CD4-positive, alpha-beta memory T cell (primary cell): Measurements from ENCODE around the gene DNAJB1. TPM values are rescaled to one million over a fixed set of nuclear protein-coding genes. Genes with fewer than 3 reads are reported as not detected.

Experiments
- CTCF ChIA-PET: fragments of 350-600 bp; sonication (Branson Sonifier 250); formaldehyde crosslinking; loops from one replicate; lab custom pipeline; 2021; ENCODE audit warnings: inconsistent platforms; ENCODE audit not compliant: partially characterized antibody; lab: Charles Lee
- POLR2A ChIA-PET: fragments of 350-600 bp; sonication (Branson Sonifier 250); formaldehyde crosslinking; loops from one replicate; lab custom pipeline; 2021; ENCODE audit not compliant: partially characterized antibody; lab: Charles Lee
- DNase-seq, 5 donors: peaks; one replicate each; pipeline versions ENCODE4 v3.0.0 to v3.0.0-alpha.2; 2020 to 2022; ENCODE audit warnings: mixed read lengths in 1 of 5
- H3K27ac ChIP-seq: one replicate; pipeline ENCODE4 v1.7.0; 2013; ENCODE audit warnings: low read depth, low read length
- H3K27me3 ChIP-seq: 2 replicates; pipeline ENCODE4 v1.7.0; 2013; ENCODE audit warnings: mild to moderate bottlenecking, low read length, moderate library complexity; ENCODE audit not compliant: insufficient read depth
- H3K36me3 ChIP-seq: 2 replicates; pipeline ENCODE4 v1.7.0; 2013; ENCODE audit warnings: mild to moderate bottlenecking, low read length, moderate library complexity; ENCODE audit not compliant: insufficient read depth
- H3K4me1 ChIP-seq: 2 replicates; pipeline ENCODE4 v1.7.0; 2013; ENCODE audit warnings: mild to moderate bottlenecking, low read length, moderate library complexity; ENCODE audit not compliant: insufficient read depth
- H3K4me3 ChIP-seq, 2 donors: one replicate each; pipeline ENCODE4 v1.7.0; 2013; ENCODE audit warnings: low read length in 2 of 2, mild to moderate bottlenecking in 1 of 2
- H3K9me3 ChIP-seq, 2 donors: one replicate each; pipeline ENCODE4 v1.7.0; 2013; ENCODE audit warnings: low read length in 2 of 2, control low read depth in 1 of 2; ENCODE audit not compliant: control insufficient read depth in 1 of 2
- H3K27ac Mint-ChIP-seq, 7 donors: one replicate each; pipeline ENCODE4 v1.8.0; 2020 to 2021; ENCODE audit warnings: mixed read lengths in 7 of 7, mild to moderate bottlenecking in 6 of 7, inconsistent platforms in 3 of 7, moderate library complexity in 3 of 7
- H3K27me3 Mint-ChIP-seq, 2 donors: one replicate each; pipeline ENCODE4 v1.8.0; 2020 to 2021; ENCODE audit warnings: mixed read lengths in 2 of 2
- H3K36me3 Mint-ChIP-seq, 2 donors: one replicate each; pipeline ENCODE4 v1.8.0; 2020 to 2021; ENCODE audit warnings: mixed read lengths in 2 of 2, inconsistent platforms in 1 of 2, mild to moderate bottlenecking in 1 of 2
- H3K4me1 Mint-ChIP-seq, 4 donors: one replicate each; pipeline ENCODE4 v1.8.0; 2020 to 2021; ENCODE audit warnings: mixed read lengths in 4 of 4, mild to moderate bottlenecking in 1 of 4
- H3K4me3 Mint-ChIP-seq, 8 donors: one replicate each; pipeline ENCODE4 v1.8.0; 2020 to 2021; ENCODE audit warnings: mixed read lengths in 8 of 8, mild to moderate bottlenecking in 7 of 8, moderate library complexity in 6 of 8, inconsistent platforms in 3 of 8
- H3K9me3 Mint-ChIP-seq, 8 donors: one replicate each; pipeline ENCODE4 v1.8.0; 2020 to 2021; ENCODE audit warnings: mixed read lengths in 8 of 8, mild to moderate bottlenecking in 5 of 8, inconsistent platforms in 3 of 8, moderate library complexity in 1 of 8
- intact Hi-C: fragments of 100-400 bp; cut with micrococcal nuclease; formaldehyde crosslinking; loops from one replicate; pipeline ENCODE4 v1.15.1; 2023
- polyA plus RNA-seq, 2 donors: library from polyadenylated mRNA; unstranded; fragments of 300-500 nt; fragmentation: Illumina TruSeq; gene quantifications; one replicate each; pipeline ENCODE4 v1.2.3, GENCODE V29; 2021
- total RNA-seq, 2 experiments: library from RNA; stranded (reverse); gene quantifications; one replicate each; pipeline ENCODE4 v1.2.3, GENCODE V29; 2021

Gene DNAJB1
- total and polyA plus RNA-seq, 4 experiments from 2014 or later: 122 to 824 (median 223) TPM

DNA sequence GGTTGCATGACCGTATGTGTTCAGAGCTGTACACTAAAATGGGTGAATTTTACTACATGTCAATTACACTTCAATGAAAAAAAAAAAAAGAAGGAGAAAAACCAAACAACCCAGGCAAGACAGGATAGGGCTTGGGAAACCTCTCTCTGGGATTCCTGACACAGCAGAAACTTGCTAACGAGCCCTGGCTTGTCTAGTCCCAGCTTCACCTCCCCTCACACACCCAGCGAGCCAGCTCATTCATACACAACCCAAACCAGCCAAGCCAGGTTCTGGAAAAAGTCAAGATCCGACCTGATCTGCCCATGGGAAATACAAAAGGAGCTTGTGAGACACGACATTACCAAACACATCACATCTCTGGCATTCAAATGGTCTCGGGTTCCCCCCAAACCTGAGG is 7.5 kb upstream of the DNAJB1 start:
- Mint-ChIP-seq H3K4me1 (peaks cover 23 to 69% (median 49%) of the 10 kb centered on the region in 4 donors), H3K9me3 (peaks cover 0 to 4% (median 0%) of the 10 kb centered on the region in 8 donors), H3K4me3 (peak overlapping the region in 1 of 8 donors; percentile 30), H3K27me3 (no peaks in the 10 kb centered on the region), H3K27ac (peak overlapping the region; percentile 45 to 88 (median 75)), H3K36me3 (peaks cover 0 to 13% of the 10 kb centered on the region in 2 donors)
- H3K4me1 ChIP-seq: peaks cover 60% of the 10 kb centered on the region
- ChIA-PET POLR2A (interaction anchor here (28.2 kb wide), 1 partner anchor 18 kb away, joined by 1220 read pairs; the partner anchor contains the start of genes DNAJB1 and GIPC1), CTCF (interaction anchor here (0.9 to 3.1 kb wide), 7 partner anchors 20 to 48 kb away, joined by 4 to 20 read pairs (median 5); partner anchors contain the start of gene NDUFB7)
- H3K27me3 ChIP-seq: no peaks in the 10 kb centered on the region
- H3K9me3 ChIP-seq: no peaks in the 10 kb centered on the region
- H3K36me3 ChIP-seq: no peaks in the 10 kb centered on the region
- DNase-seq: no peak
- no peak overlapping the region for H3K27ac ChIP-seq
- intact Hi-C loops: loop anchor here (10.0 kb wide), 1 partner anchor 681 kb away; no protein-coding TSS in a partner anchor
- H3K4me3 ChIP-seq: no peak overlapping the region

DNA sequence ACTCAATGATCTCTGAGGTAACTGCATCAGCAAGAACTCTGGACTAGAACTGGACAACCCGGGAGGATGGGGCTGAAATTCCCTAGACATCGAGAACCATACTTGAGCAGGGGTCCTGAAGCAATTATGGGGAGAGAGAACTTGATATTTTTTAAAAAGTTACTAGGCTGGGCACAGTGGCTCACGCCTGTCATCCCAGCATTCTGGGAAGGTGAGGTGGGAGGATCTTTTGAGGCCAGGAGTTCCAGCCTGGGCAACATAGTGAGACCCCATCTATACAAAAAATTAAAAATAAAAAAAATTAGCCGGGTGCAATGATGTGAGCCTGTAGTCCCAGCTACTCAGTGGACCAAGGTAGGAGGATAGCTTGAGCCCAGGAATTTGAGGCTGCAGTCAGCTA is 2.3 kb upstream of the DNAJB1 start:
- intact Hi-C loops: loop anchor here (10.0 kb wide), 1 partner anchor 676 kb away; no protein-coding TSS in a partner anchor
- ChIA-PET CTCF (interaction anchor here (1.1 to 4.3 kb wide), 2 partner anchors 15 to 18 kb away, joined by 3 to 39 read pairs; no protein-coding TSS in a partner anchor), POLR2A (interaction anchor here (1.3 to 28.2 kb wide), 6 partner anchors 10 to 139 kb away, joined by 3 to 1220 read pairs (median 8); partner anchors contain the start of genes ADGRE5, DNAJB1 and GIPC1)
- H3K4me3 ChIP-seq: no peak overlapping the region
- Mint-ChIP-seq H3K4me1 (peaks cover 40 to 78% (median 56%) of the 10 kb centered on the region in 4 donors), H3K9me3 (peaks cover 0 to 5% (median 0%) of the 10 kb centered on the region in 8 donors), H3K4me3 (peak overlapping the region in 4 of 8 donors; percentile 18 to 98 (median 46)), H3K36me3 (peaks cover 18 to 27% of the 10 kb centered on the region in 2 donors), H3K27me3 (no peaks in the 10 kb centered on the region), H3K27ac (peak overlapping the region; percentile 93 to 99 (median 99))
- peak overlapping the region; percentile 81 for H3K27ac ChIP-seq
- H3K27me3 ChIP-seq: no peaks in the 10 kb centered on the region
- H3K9me3 ChIP-seq: no peaks in the 10 kb centered on the region
- no peak for DNase-seq
- peaks cover 75% of the 10 kb centered on the region for H3K4me1 ChIP-seq
- peaks cover 10% of the 10 kb centered on the region for H3K36me3 ChIP-seq

DNA sequence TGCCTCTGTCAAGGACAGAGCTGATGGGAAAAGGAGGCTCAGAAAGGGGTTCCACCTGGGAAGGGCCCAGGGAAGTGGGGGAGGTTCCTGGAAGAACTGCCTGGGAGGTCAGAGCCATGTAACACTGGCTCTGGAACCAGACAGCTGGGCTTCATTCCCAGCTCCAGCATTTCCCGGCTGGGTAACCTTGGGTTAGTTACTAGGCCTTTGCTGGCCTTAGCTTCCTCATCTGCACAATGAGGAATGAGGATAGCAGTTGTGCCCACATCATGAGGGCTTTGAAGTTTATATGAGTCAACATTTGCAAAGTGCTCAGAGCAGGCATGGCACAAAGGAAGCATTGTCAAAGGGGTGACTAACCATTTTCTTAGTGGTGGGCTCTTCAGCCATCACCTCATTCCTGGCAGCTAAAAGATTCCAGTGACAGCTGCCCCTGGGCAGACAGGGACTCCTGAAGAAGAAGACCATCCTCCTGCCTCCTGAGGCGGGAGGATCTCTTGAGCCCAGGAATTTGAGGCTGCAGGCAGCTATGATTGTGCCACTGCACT is 1.7 kb upstream of the DNAJB1 start:
- Histone ChIP-seq H3K4me3 (peak overlapping the region in 1 of 2 donors; percentile 5), H3K9me3 (no peaks in the 10 kb centered on the region)
- intact Hi-C loops: loop anchor here (5.0 to 10.0 kb wide), 3 partner anchors 138 to 675 kb away; partner anchors contain the start of gene ADGRE5

DNA sequence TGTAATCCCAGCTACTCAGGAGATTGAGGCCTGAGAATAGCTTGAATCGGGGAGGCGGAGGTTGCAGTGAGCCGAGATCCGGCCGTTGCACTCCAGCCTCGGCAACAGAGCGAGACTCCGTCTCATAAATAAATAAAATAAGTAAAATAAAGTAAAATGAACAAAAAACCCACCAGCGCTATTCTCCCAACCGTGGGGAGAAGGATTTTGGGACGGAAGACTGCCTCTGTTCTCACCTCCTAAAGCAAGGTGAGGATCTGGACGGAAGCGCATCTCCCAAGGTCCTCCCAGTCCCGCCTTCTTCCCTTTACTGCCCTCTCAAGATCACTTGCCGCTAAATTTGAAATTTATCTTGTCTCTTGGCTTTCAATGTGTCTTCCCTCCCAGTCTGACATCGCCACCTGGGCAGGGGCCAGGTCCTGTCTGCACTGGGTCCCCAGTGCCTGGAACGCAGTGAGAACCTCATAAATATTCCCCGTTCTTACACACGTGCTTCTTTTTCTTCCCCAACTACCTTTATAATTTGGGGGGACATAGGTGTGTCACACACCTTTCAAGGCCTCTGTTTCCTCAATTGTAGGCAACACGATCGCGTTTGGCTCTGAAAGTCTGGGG is 1.2 kb upstream of the DNAJB1 start:
- Histone ChIP-seq H3K4me3 (peak overlapping the region in 1 of 2 donors; percentile 5), H3K36me3 (peaks cover 22% of the 10 kb centered on the region), H3K27me3 (no peaks in the 10 kb centered on the region), H3K9me3 (no peaks in the 10 kb centered on the region), H3K4me1 (peaks cover 80% of the 10 kb centered on the region), H3K27ac (peak overlapping the region; percentile 81)
- DNase-seq: no peak
- POLR2A ChIA-PET: interaction anchor here (1.7 to 28.2 kb wide), 5 partner anchors 6 to 137 kb away, joined by 7 to 1220 read pairs (median 35); partner anchors contain the start of genes ADGRE5, DNAJB1, GIPC1 and TECR
- Mint-ChIP-seq H3K27ac (peak overlapping the region; percentile 95 to 99 (median 99)), H3K4me1 (peaks cover 47 to 88% (median 65%) of the 10 kb centered on the region in 4 donors), H3K9me3 (peaks cover 0 to 8% (median 0%) of the 10 kb centered on the region in 8 donors), H3K4me3 (peak overlapping the region; percentile 36 to 99 (median 80)), H3K27me3 (no peaks in the 10 kb centered on the region), H3K36me3 (peaks cover 30 to 38% of the 10 kb centered on the region in 2 donors)
- CTCF ChIA-PET: interaction anchor here (1.1 to 4.3 kb wide), 2 partner anchors 14 to 17 kb away, joined by 3 to 39 read pairs; no protein-coding TSS in a partner anchor
- intact Hi-C loops: loop anchor here (5.0 kb wide), 2 partner anchors 137 to 168 kb away; partner anchors contain the start of gene ADGRE5

More for the DNA sequence above, 1.7 kb upstream of the DNAJB1 start:
- H3K4me3 Mint-ChIP-seq: peak overlapping the region; percentile 36 to 98 (median 67)
- Histone ChIP-seq H3K36me3 (peaks cover 17% of the 10 kb centered on the region), H3K4me1 (peaks cover 80% of the 10 kb centered on the region), H3K27ac (peak overlapping the region; percentile 81), H3K27me3 (no peaks in the 10 kb centered on the region)
- ChIA-PET CTCF (interaction anchor here (1.1 to 4.3 kb wide), 2 partner anchors 15 to 18 kb away, joined by 3 to 39 read pairs; no protein-coding TSS in a partner anchor), POLR2A (interaction anchor here (3.8 to 28.2 kb wide), 3 partner anchors 6 to 138 kb away, joined by 22 to 1220 read pairs (median 1220); partner anchors contain the start of genes ADGRE5, DNAJB1, GIPC1 and TECR)
- H3K27ac Mint-ChIP-seq: peak overlapping the region; percentile 95 to 99 (median 99)
- peaks cover 42 to 84% (median 60%) of the 10 kb centered on the region in 4 donors for H3K4me1 Mint-ChIP-seq
- peaks cover 24 to 33% of the 10 kb centered on the region in 2 donors for H3K36me3 Mint-ChIP-seq
- H3K9me3 Mint-ChIP-seq: peaks cover 0 to 8% (median 0%) of the 10 kb centered on the region in 8 donors
- DNase-seq: no peak
- H3K27me3 Mint-ChIP-seq: no peaks in the 10 kb centered on the region

DNA sequence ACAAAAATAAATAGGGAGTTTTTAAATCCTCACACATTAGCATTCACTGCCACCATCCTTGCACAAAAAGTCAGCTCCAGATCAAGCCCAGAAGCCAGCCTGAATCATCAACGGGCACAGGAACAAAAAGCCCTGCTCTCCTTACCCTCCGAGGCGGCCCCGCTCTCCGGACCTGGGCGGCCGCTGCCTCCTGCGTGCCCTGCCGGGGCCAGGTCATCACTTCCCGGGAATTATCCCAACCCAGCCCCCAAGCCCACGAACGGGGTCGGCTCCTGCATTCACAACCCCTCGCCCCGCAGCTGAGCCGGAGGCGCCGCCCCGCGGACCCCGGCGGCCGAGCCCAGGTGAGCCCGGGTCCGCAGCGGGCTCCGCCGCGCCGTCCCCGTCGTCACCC is 754 bp downstream of the DNAJB1 start:
- peaks cover 41 to 79% (median 57%) of the 10 kb centered on the region in 4 donors for H3K4me1 Mint-ChIP-seq
- no peaks in the 10 kb centered on the region for H3K27me3 Mint-ChIP-seq
- Histone ChIP-seq H3K9me3 (no peaks in the 10 kb centered on the region), H3K27me3 (no peaks in the 10 kb centered on the region), H3K27ac (peak overlapping the region; percentile 94), H3K4me3 (peak overlapping the region; percentile 62 to 99), H3K36me3 (peaks cover 36% of the 10 kb centered on the region), H3K4me1 (peaks cover 64% of the 10 kb centered on the region)
- intact Hi-C loops: loop anchor here (5.0 kb wide), 2 partner anchors 135 to 170 kb away; partner anchors contain the start of gene ADGRE5
- peak overlapping the region; percentile 91 to 99 (median 96) for H3K4me3 Mint-ChIP-seq
- DNase-seq: no peak
- H3K9me3 Mint-ChIP-seq: peaks cover 0 to 6% (median 0%) of the 10 kb centered on the region in 8 donors
- POLR2A ChIA-PET: interaction anchor here (0.8 to 28.2 kb wide), 19 partner anchors 8 to 436 kb away, joined by 3 to 1220 read pairs (median 7); partner anchors contain the start of genes ADGRE5, ASF1B, DDX39A and DNAJB1
- H3K27ac Mint-ChIP-seq: peak overlapping the region; percentile 84 to 96 (median 95)
- peaks cover 30 to 50% of the 10 kb centered on the region in 2 donors for H3K36me3 Mint-ChIP-seq
- CTCF ChIA-PET: interaction anchor here (1.5 to 3.8 kb wide), 3 partner anchors 11 to 37 kb away, joined by 3 to 66 read pairs (median 8); no protein-coding TSS in a partner anchor

DNA sequence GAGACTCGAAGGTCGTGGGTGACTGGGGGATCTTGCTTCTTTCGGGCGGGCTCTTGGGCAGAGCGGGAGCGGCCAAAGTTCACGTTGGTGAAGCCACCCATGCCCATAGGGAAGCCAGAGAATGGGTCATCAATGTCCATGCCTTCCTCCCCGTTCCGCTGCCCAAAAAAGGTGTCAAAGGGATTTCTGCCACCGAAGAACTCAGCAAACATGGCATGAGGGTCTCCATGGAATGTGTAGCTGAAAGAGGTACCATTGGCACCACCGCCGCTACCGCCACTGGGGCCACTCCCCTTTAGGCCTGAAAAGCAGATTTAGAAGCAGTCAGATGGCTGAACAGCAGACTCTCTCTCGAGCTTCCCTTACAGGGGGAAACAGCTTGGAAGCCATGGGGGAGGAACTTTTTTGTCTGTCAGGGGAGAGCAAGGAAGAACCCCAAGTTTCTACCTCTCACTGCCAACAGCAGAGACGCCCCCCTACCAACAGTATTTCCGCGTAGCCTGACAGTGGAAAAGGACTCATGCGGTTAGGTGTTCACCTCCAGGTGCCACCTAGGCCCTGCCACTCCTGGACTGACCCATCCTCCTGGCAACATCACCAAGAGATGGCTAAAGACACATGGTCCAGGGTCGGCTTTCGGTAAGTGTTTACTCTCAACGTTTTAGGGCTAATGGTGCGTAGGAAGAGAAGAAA is 1.3 kb downstream of the DNAJB1 start:
- Mint-ChIP-seq H3K27ac (peak overlapping the region; percentile 84 to 96 (median 95)), H3K9me3 (peaks cover 0 to 6% (median 0%) of the 10 kb centered on the region in 8 donors), H3K4me3 (peak overlapping the region; percentile 89 to 98 (median 96)), H3K36me3 (peaks cover 30 to 50% of the 10 kb centered on the region in 2 donors), H3K27me3 (no peaks in the 10 kb centered on the region), H3K4me1 (peaks cover 36 to 74% (median 53%) of the 10 kb centered on the region in 4 donors)
- Histone ChIP-seq H3K4me1 (peaks cover 59% of the 10 kb centered on the region), H3K36me3 (peaks cover 36% of the 10 kb centered on the region), H3K27ac (peak overlapping the region; percentile 94), H3K9me3 (no peaks in the 10 kb centered on the region), H3K27me3 (no peaks in the 10 kb centered on the region), H3K4me3 (peak overlapping the region; percentile 62 to 99)
- intact Hi-C loops: loop anchor here (5.0 kb wide), 2 partner anchors 135 to 170 kb away; partner anchors contain the start of gene ADGRE5
- DNase-seq: peak in 3 of 5 donors; percentile 41 to 50 (median 43)
- POLR2A ChIA-PET: interaction anchor here (0.8 to 28.2 kb wide), 14 partner anchors 9 to 436 kb away, joined by 3 to 1220 read pairs (median 10); partner anchors contain the start of genes ADGRE5, DDX39A, DNAJB1 and GIPC1
- CTCF ChIA-PET: interaction anchor here (0.6 to 3.8 kb wide), 4 partner anchors 11 to 36 kb away, joined by 3 to 66 read pairs (median 6); no protein-coding TSS in a partner anchor
